ENCODE results near the gene BCAT1.
"Not testable (repeated sequence)": the region's sequence is repeated elsewhere in the genome, so short reads cannot be mapped to it uniquely, and the experiment has no call there.

Gene BCAT1

GRCh38 chr12:24913130-24913529, 35.8 kb downstream of the BCAT1 start:
- Histone ChIP-seq H3K9me3 (ENCODE audit: control insufficient read depth in 1 of 2, low read length in 2 of 2) (no peaks in the 10 kb centered on the region), H3K9ac (ENCODE audit: low read depth in 1 of 2, low read length in 2 of 2) (no peak overlapping the region), H3K4me3 (ENCODE audit: low read depth in 1 of 2, low read length in 2 of 2) (no peak overlapping the region), H3K4me1 (ENCODE audit: control insufficient read depth in 1 of 2, insufficient read depth in 2 of 2, low read length in 2 of 2) (no peaks in the 10 kb centered on the region), H3K36me3 (ENCODE audit: control insufficient read depth in 1 of 2, insufficient read depth in 2 of 2, low read length in 2 of 2) (no peaks in the 10 kb centered on the region), H3K27me3 (ENCODE audit: control insufficient read depth in 1 of 2, insufficient read depth in 2 of 2, low read length in 2 of 2) (no peaks in the 10 kb centered on the region), H3K27ac (ENCODE audit: low read depth, low read length) (no peak overlapping the region)

- H3K9ac ChIP-seq (ENCODE audit: low read depth in 1 of 2, low read length in 2 of 2): no peak overlapping the region
- H3K9me3 ChIP-seq (ENCODE audit: control insufficient read depth in 1 of 2, low read length in 2 of 2): no peaks in the 10 kb centered on the region
- H3K27me3 ChIP-seq (ENCODE audit: control insufficient read depth in 1 of 2, insufficient read depth in 2 of 2, low read length in 2 of 2): no peaks in the 10 kb centered on the region
- no peak overlapping the region for H3K27ac ChIP-seq (ENCODE audit: low read depth, low read length)
- H3K4me3 ChIP-seq (ENCODE audit: low read depth in 1 of 2, low read length in 2 of 2): no peak overlapping the region
- H3K4me1 ChIP-seq (ENCODE audit: control insufficient read depth in 1 of 2, insufficient read depth in 2 of 2, low read length in 2 of 2): no peaks in the 10 kb centered on the region
- H3K36me3 ChIP-seq (ENCODE audit: control insufficient read depth in 1 of 2, insufficient read depth in 2 of 2, low read length in 2 of 2): no peaks in the 10 kb centered on the region
Measured at GRCh38 chr12:24911271-24911791, 37.6 kb downstream of the BCAT1 start.

- not testable (repeated sequence) for H3K27ac ChIP-seq (ENCODE audit: low read depth, low read length); H3K9ac ChIP-seq (ENCODE audit: low read depth in 1 of 2, low read length in 2 of 2); H3K4me1 ChIP-seq (ENCODE audit: control insufficient read depth in 1 of 2, insufficient read depth in 2 of 2, low read length in 2 of 2); H3K36me3 ChIP-seq (ENCODE audit: control insufficient read depth in 1 of 2, insufficient read depth in 2 of 2, low read length in 2 of 2); H3K27me3 ChIP-seq (ENCODE audit: control insufficient read depth in 1 of 2, insufficient read depth in 2 of 2, low read length in 2 of 2); H3K9me3 ChIP-seq (ENCODE audit: control insufficient read depth in 1 of 2, low read length in 2 of 2); H3K4me3 ChIP-seq (ENCODE audit: low read depth in 1 of 2, low read length in 2 of 2)
Measured at GRCh38 chr12:24910192-24910591, 38.7 kb downstream of the BCAT1 start.

DNA sequence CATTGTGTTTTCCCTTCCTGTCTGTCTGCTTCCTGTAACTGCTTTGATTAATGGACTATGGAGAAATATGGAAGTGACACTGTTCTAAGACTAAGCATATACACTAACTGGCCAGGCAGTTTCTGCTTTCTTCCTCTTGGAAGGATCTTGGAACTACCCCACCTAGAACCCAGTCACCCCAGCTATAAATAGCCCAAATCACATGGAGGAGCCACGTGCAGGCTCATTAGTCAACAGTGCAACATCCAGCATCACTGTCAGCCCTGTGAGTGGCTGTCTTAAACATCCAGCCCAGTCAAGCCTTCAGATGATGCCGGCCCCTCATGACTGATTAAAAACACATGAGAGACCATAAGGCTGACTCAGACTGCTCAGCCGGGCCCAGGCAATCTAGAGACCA, 39.2 kb downstream of the BCAT1 start:
- H3K27ac ChIP-seq (ENCODE audit: low read depth, low read length): no peak overlapping the region
- H3K36me3 ChIP-seq (ENCODE audit: control insufficient read depth in 1 of 2, insufficient read depth in 2 of 2, low read length in 2 of 2): no peaks in the 10 kb centered on the region
- no peaks in the 10 kb centered on the region for H3K9me3 ChIP-seq (ENCODE audit: control insufficient read depth in 1 of 2, low read length in 2 of 2)
- H3K9ac ChIP-seq (ENCODE audit: low read depth in 1 of 2, low read length in 2 of 2): no peak overlapping the region
- no peak overlapping the region for H3K4me3 ChIP-seq (ENCODE audit: low read depth in 1 of 2, low read length in 2 of 2)
- no peaks in the 10 kb centered on the region for H3K4me1 ChIP-seq (ENCODE audit: control insufficient read depth in 1 of 2, insufficient read depth in 2 of 2, low read length in 2 of 2)
- no peaks in the 10 kb centered on the region for H3K27me3 ChIP-seq (ENCODE audit: control insufficient read depth in 1 of 2, insufficient read depth in 2 of 2, low read length in 2 of 2)

DNA sequence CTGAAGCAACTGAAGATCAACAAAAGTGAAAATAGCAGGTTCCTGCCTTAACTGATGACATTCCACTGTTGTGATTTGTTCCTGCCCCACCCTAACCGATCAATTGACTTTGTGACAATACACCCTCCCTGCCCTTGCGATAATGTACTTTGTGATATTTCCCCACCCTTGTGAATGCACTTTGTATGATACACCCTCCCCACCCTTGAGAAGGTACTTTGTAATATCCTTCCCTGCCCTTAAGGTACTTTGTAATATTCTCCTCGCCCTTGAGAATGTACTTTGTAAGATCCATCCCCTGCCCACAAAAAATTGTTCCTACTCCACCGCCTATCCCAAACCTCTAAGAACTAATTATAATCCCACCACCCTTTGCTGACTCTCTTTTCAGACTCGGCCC, 41.4 kb downstream of the BCAT1 start:
- Histone ChIP-seq H3K9ac (ENCODE audit: low read depth in 1 of 2, low read length in 2 of 2) (no peak overlapping the region), H3K27ac (ENCODE audit: low read depth, low read length) (no peak overlapping the region), H3K4me3 (ENCODE audit: low read depth in 1 of 2, low read length in 2 of 2) (no peak overlapping the region), H3K36me3 (ENCODE audit: control insufficient read depth in 1 of 2, insufficient read depth in 2 of 2, low read length in 2 of 2) (no peaks in the 10 kb centered on the region), H3K9me3 (ENCODE audit: control insufficient read depth in 1 of 2, low read length in 2 of 2) (no peaks in the 10 kb centered on the region), H3K4me1 (ENCODE audit: control insufficient read depth in 1 of 2, insufficient read depth in 2 of 2, low read length in 2 of 2) (no peaks in the 10 kb centered on the region), H3K27me3 (ENCODE audit: control insufficient read depth in 1 of 2, insufficient read depth in 2 of 2, low read length in 2 of 2) (peaks cover 0 to 5% of the 10 kb centered on the region in 2 donors)

DNA sequence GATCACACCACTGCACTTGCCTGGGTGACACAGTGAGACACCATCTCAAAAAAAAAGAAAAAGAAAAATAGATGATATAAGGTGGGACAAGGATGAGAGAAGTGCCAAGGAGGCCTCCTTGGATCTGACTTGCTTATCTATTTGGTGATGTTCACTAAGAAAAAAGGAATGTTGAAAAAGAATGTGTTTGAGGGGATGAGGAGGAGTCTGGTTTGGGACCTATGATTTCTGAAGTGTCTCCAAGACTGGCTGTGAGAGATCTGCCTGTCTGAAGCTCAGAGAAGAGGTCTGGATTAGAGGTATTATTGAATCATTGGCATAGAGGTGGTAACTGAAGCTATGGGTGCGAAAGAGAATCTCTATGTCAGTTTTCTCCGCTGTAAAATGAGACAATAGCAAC, 42.8 kb downstream of the BCAT1 start:
- Histone ChIP-seq H3K9ac (ENCODE audit: low read depth in 1 of 2, low read length in 2 of 2) (no peak overlapping the region), H3K36me3 (ENCODE audit: control insufficient read depth in 1 of 2, insufficient read depth in 2 of 2, low read length in 2 of 2) (no peaks in the 10 kb centered on the region), H3K9me3 (ENCODE audit: control insufficient read depth in 1 of 2, low read length in 2 of 2) (no peaks in the 10 kb centered on the region), H3K4me1 (ENCODE audit: control insufficient read depth in 1 of 2, insufficient read depth in 2 of 2, low read length in 2 of 2) (no peaks in the 10 kb centered on the region), H3K27me3 (ENCODE audit: control insufficient read depth in 1 of 2, insufficient read depth in 2 of 2, low read length in 2 of 2) (peaks cover 0 to 5% of the 10 kb centered on the region in 2 donors), H3K27ac (ENCODE audit: low read depth, low read length) (no peak overlapping the region), H3K4me3 (ENCODE audit: low read depth in 1 of 2, low read length in 2 of 2) (no peak overlapping the region)

DNA sequence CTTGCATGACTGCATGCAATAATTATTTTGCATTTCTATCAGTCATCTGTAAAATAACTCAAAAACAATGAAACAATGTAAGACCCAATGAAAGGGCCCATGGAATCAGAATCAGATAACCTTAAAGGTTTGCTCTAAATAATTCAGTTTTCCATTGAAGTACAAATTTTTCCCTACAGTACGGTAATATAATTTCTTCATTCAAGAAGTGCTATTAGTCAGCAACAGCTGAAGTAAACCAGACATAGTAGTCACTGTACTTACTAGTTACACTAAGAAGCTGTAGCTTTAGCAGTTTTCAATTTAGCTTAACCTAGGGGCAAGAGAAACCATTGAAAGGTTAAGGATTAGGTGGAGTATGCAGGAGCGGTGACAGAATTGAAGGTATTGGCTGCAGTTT, 43.5 kb downstream of the BCAT1 start:
- Histone ChIP-seq H3K27me3 (ENCODE audit: control insufficient read depth in 1 of 2, insufficient read depth in 2 of 2, low read length in 2 of 2) (peaks cover 0 to 5% of the 10 kb centered on the region in 2 donors), H3K9me3 (ENCODE audit: control insufficient read depth in 1 of 2, low read length in 2 of 2) (no peaks in the 10 kb centered on the region), H3K36me3 (ENCODE audit: control insufficient read depth in 1 of 2, insufficient read depth in 2 of 2, low read length in 2 of 2) (no peaks in the 10 kb centered on the region), H3K4me3 (ENCODE audit: low read depth in 1 of 2, low read length in 2 of 2) (no peak overlapping the region), H3K4me1 (ENCODE audit: control insufficient read depth in 1 of 2, insufficient read depth in 2 of 2, low read length in 2 of 2) (no peaks in the 10 kb centered on the region), H3K27ac (ENCODE audit: low read depth, low read length) (no peak overlapping the region), H3K9ac (ENCODE audit: low read depth in 1 of 2, low read length in 2 of 2) (no peak overlapping the region)

DNA sequence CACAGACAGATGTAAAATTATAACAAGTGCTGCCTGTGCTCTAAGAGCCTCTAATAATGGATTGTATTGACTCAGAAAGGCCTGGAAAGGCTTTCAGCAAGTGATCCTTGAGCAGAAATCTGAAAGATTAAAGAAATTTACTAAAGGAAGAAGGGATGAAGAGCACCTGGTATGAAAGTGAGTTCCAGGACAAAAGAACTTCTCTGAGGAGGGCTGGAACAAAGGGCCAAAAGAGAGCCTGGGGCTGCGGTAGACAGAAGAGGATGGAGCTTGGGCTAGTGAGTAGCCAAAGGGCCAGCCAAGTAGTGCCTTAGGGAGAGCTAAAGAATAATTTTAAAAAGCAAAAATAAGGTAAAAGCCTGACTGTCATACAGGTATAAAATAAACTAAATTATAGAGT, 44.0 kb downstream of the BCAT1 start:
- H3K9ac ChIP-seq (ENCODE audit: low read depth in 1 of 2, low read length in 2 of 2): no peak overlapping the region
- H3K36me3 ChIP-seq (ENCODE audit: control insufficient read depth in 1 of 2, insufficient read depth in 2 of 2, low read length in 2 of 2): no peaks in the 10 kb centered on the region
- no peaks in the 10 kb centered on the region for H3K9me3 ChIP-seq (ENCODE audit: control insufficient read depth in 1 of 2, low read length in 2 of 2)
- H3K27ac ChIP-seq (ENCODE audit: low read depth, low read length): no peak overlapping the region
- peaks cover 0 to 5% of the 10 kb centered on the region in 2 donors for H3K27me3 ChIP-seq (ENCODE audit: control insufficient read depth in 1 of 2, insufficient read depth in 2 of 2, low read length in 2 of 2)
- H3K4me3 ChIP-seq (ENCODE audit: low read depth in 1 of 2, low read length in 2 of 2): no peak overlapping the region
- no peaks in the 10 kb centered on the region for H3K4me1 ChIP-seq (ENCODE audit: control insufficient read depth in 1 of 2, insufficient read depth in 2 of 2, low read length in 2 of 2)

DNA sequence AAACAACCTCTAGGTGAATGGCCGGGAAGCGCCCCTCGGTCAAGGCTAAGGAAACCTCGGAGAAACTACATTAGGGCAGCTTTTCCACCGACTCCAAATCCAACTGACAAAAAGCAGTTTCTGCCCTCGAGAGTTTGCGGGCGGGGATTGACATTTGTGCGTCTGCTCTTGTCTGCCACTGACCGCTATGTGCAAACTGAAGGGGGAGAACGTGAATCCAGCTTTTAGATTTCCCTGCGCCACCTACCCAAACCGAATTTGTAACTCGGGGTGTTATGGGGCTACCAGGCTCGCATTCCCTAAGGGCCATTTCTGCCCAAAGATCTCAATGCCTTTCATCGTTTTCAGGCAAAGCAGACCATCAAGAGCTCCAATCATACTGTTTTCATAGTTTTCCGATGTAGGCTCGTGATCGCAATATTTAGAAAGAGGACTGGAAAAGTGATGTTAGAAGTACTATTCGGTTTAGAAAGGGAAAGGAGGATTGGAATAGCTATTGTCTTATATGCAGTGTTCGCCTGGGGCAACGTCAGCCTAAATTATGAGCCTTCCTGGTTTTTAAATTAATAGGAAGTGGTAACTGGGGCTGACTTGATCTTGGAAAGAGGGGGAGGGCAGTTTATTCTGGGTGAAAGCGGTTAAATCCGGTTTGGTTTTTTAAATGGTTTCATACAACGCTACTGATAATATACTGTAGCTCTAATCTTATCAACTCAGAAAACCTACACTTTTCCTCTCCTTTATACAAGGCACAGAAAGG, 45.4 kb downstream of the BCAT1 start:
- Histone ChIP-seq H3K4me3 (ENCODE audit: low read depth in 1 of 2, low read length in 2 of 2) (peak overlapping the region; percentile 62 to 63), H3K27me3 (ENCODE audit: control insufficient read depth in 1 of 2, insufficient read depth in 2 of 2, low read length in 2 of 2) (peaks cover 0 to 5% of the 10 kb centered on the region in 2 donors), H3K27ac (ENCODE audit: low read depth, low read length) (no peak overlapping the region), H3K36me3 (ENCODE audit: control insufficient read depth in 1 of 2, insufficient read depth in 2 of 2, low read length in 2 of 2) (no peaks in the 10 kb centered on the region), H3K9ac (ENCODE audit: low read depth in 1 of 2, low read length in 2 of 2) (no peak overlapping the region), H3K4me1 (ENCODE audit: control insufficient read depth in 1 of 2, insufficient read depth in 2 of 2, low read length in 2 of 2) (no peaks in the 10 kb centered on the region), H3K9me3 (ENCODE audit: control insufficient read depth in 1 of 2, low read length in 2 of 2) (no peaks in the 10 kb centered on the region)

DNA sequence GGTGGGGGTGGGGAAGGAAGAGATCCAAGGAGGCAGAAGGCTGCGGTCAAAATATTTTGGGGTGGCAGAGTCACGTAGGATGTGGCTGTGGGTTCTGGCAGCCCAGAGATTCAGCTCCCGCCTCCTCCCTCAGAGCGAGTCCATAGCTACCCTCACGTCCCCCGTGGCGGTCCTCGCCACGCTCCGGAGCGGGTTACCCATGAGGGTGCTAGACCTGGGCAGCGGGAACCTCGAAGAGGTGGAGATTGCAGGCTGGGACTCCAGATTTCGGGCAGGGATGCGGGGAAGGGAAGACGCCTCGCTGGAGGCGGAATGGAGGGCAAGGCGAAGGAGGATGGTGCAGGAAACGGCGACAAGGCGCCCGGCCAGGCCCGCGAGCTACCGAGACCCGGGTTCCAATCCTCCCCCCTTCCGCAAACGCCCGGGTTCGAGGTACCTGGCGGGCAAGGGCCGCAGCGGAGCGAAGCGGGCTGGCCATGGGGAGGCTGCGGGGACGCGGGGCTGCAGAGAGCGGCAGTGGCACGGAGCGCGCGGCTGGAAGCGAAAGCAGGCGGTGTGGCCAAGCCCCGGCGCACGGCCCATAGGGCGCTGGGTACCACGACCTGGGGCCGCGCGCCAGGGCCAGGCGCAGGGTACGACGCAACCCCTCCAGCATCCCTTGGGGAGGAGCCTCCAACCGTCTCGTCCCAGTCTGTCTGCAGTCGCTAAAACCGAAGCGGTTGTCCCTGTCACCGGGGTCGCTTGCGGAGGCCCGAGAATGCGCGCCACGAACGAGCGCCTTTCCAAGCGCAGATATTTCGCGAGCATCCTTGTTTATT, 46.2 kb downstream of the BCAT1 start:
- H3K36me3 ChIP-seq (ENCODE audit: control insufficient read depth in 1 of 2, insufficient read depth in 2 of 2, low read length in 2 of 2): no peaks in the 10 kb centered on the region
- peaks cover 0 to 5% of the 10 kb centered on the region in 2 donors for H3K27me3 ChIP-seq (ENCODE audit: control insufficient read depth in 1 of 2, insufficient read depth in 2 of 2, low read length in 2 of 2)
- H3K9ac ChIP-seq (ENCODE audit: low read depth in 1 of 2, low read length in 2 of 2): no peak overlapping the region
- H3K4me3 ChIP-seq (ENCODE audit: low read depth in 1 of 2, low read length in 2 of 2): peak overlapping the region; percentile 62 to 63
- H3K27ac ChIP-seq (ENCODE audit: low read depth, low read length): no peak overlapping the region
- H3K9me3 ChIP-seq (ENCODE audit: control insufficient read depth in 1 of 2, low read length in 2 of 2): no peaks in the 10 kb centered on the region
- no peaks in the 10 kb centered on the region for H3K4me1 ChIP-seq (ENCODE audit: control insufficient read depth in 1 of 2, insufficient read depth in 2 of 2, low read length in 2 of 2)

All from duodenal mucosa (tissue), 2 donors.